ENCODE results near the gene SLCO2A1. TPM values are rescaled to one million over a fixed set of nuclear protein-coding genes. Genes with fewer than 3 reads are reported as not detected.

Gene SLCO2A1
- total and polyA plus RNA-seq, 2 donors (not counting 1 experiment from before 2014, with no cell fraction given) = not detected

GRCh38 chr3:134017490-134017889 lies 12.2 kb downstream of the SLCO2A1 start:
- no peak overlapping the region for H3K4me2 ChIP-seq (replicated peaks; ENCODE audit: low read depth, low read length, poor library complexity, severe bottlenecking)
- no peaks in the 10 kb centered on the region for H3K4me1 ChIP-seq (ENCODE audit: control insufficient read depth in 2 of 2, insufficient read depth in 2 of 2, low read length in 2 of 2)
- H3K36me3 ChIP-seq (replicated peaks in 1 of 2; ENCODE audit: control extremely low read depth in 1 of 2, control insufficient read depth in 1 of 2, extremely low read depth in 1 of 2, insufficient read depth in 2 of 2, low read length in 1 of 2) = no peaks in the 10 kb centered on the region
- H4K20me1 ChIP-seq (ENCODE audit: control insufficient read depth, insufficient read depth, low read length, poor library complexity, severe bottlenecking) = no peaks in the 10 kb centered on the region
- 94% methylated on average over 3 of the region's 5 CpGs for whole genome bisulfite sequencing (ENCODE audit: insufficient coverage)
- Mint-ChIP-seq H3K9me3 (ENCODE audit: insufficient read depth) (no peaks in the 10 kb centered on the region), H3K4me3 (no peak overlapping the region), H3K27ac (no peak overlapping the region), H3K4me1 (no peaks in the 10 kb centered on the region), H3K27me3 (no peaks in the 10 kb centered on the region)
- no peaks in the 10 kb centered on the region for H3K27me3 ChIP-seq (replicated peaks in 1 of 4; ENCODE audit: control extremely low read depth in 1 of 4, control insufficient read depth in 3 of 4, insufficient read depth in 4 of 4, low read length in 3 of 4)
- CTCF ChIA-PET = no interaction called here
- no peak for ATAC-seq (ENCODE audit: low read depth)
- peaks cover 0 to 4% (median 0%) of the 10 kb centered on the region in 3 donors for H3K9me3 ChIP-seq (ENCODE audit: control extremely low read depth in 1 of 3, control insufficient read depth in 2 of 3, insufficient read depth in 1 of 3, low read length in 2 of 3)
- intact Hi-C loops (cut with micrococcal nuclease) = no loop called here
- no peak overlapping the region for H3K27ac ChIP-seq (ENCODE audit: low read length in 2 of 2)
- H3K4me3 ChIP-seq (ENCODE audit: control extremely low read depth in 1 of 5, extremely low read depth in 1 of 5, insufficient read depth in 1 of 5, low read depth in 2 of 5, low read length in 4 of 5) = no peak overlapping the region
- H2AFZ ChIP-seq (ENCODE audit: insufficient read depth, low read depth, low read length, poor library complexity, severe bottlenecking) = no peak overlapping the region
- H3K9ac ChIP-seq (ENCODE audit: low read length) = no peak overlapping the region
- POLR2A ChIA-PET = no interaction called here
- DNase-seq = no peak
- no peak for TF ChIP-seq EZH2 (IDR thresholded peaks at IDR 0.05; ENCODE audit: borderline replicate concordance, insufficient read depth, low read depth, low read length, poor library complexity, severe bottlenecking)
- TF ChIP-seq, protein P1, sequence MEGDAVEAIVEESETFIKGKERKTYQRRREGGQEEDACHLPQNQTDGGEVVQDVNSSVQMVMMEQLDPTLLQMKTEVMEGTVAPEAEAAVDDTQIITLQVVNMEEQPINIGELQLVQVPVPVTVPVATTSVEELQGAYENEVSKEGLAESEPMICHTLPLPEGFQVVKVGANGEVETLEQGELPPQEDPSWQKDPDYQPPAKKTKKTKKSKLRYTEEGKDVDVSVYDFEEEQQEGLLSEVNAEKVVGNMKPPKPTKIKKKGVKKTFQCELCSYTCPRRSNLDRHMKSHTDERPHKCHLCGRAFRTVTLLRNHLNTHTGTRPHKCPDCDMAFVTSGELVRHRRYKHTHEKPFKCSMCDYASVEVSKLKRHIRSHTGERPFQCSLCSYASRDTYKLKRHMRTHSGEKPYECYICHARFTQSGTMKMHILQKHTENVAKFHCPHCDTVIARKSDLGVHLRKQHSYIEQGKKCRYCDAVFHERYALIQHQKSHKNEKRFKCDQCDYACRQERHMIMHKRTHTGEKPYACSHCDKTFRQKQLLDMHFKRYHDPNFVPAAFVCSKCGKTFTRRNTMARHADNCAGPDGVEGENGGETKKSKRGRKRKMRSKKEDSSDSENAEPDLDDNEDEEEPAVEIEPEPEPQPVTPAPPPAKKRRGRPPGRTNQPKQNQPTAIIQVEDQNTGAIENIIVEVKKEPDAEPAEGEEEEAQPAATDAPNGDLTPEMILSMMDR (IDR thresholded peaks at IDR 0.05) = no peak
- no peaks in the 10 kb centered on the region for H3K79me2 ChIP-seq (ENCODE audit: control insufficient read depth, insufficient read depth, low read length)

- no peak for DNase-seq
- Histone ChIP-seq H3K27ac (ENCODE audit: low read length in 2 of 2) (no peak overlapping the region), H3K4me1 (ENCODE audit: control insufficient read depth in 2 of 2, insufficient read depth in 2 of 2, low read length in 2 of 2) (no peaks in the 10 kb centered on the region), H4K20me1 (ENCODE audit: control insufficient read depth, insufficient read depth, low read length, poor library complexity, severe bottlenecking) (no peaks in the 10 kb centered on the region), H3K4me3 (ENCODE audit: control extremely low read depth in 1 of 5, extremely low read depth in 1 of 5, insufficient read depth in 1 of 5, low read depth in 2 of 5, low read length in 4 of 5) (no peak overlapping the region), H3K36me3 (replicated peaks in 1 of 2; ENCODE audit: control extremely low read depth in 1 of 2, control insufficient read depth in 1 of 2, extremely low read depth in 1 of 2, insufficient read depth in 2 of 2, low read length in 1 of 2) (no peaks in the 10 kb centered on the region), H3K9me3 (ENCODE audit: control extremely low read depth in 1 of 3, control insufficient read depth in 2 of 3, insufficient read depth in 1 of 3, low read length in 2 of 3) (no peaks in the 10 kb centered on the region), H3K79me2 (ENCODE audit: control insufficient read depth, insufficient read depth, low read length) (no peaks in the 10 kb centered on the region), H3K9ac (ENCODE audit: low read length) (no peak overlapping the region), H3K4me2 (replicated peaks; ENCODE audit: low read depth, low read length, poor library complexity, severe bottlenecking) (no peak overlapping the region), H2AFZ (ENCODE audit: insufficient read depth, low read depth, low read length, poor library complexity, severe bottlenecking) (no peak overlapping the region), H3K27me3 (replicated peaks in 1 of 4; ENCODE audit: control extremely low read depth in 1 of 4, control insufficient read depth in 3 of 4, insufficient read depth in 4 of 4, low read length in 3 of 4) (peaks cover 0 to 2% (median 0%) of the 10 kb centered on the region in 4 experiments)
- Mint-ChIP-seq H3K27ac (no peak overlapping the region), H3K9me3 (ENCODE audit: insufficient read depth) (no peaks in the 10 kb centered on the region), H3K4me3 (no peak overlapping the region), H3K27me3 (no peaks in the 10 kb centered on the region), H3K4me1 (no peaks in the 10 kb centered on the region)
- ChIA-PET POLR2A (no interaction called here), CTCF (no interaction called here)
- no peak for ATAC-seq (ENCODE audit: low read depth)
- intact Hi-C loops (cut with micrococcal nuclease) = no loop called here
- TF ChIP-seq EZH2 (IDR thresholded peaks at IDR 0.05; ENCODE audit: borderline replicate concordance, insufficient read depth, low read depth, low read length, poor library complexity, severe bottlenecking) = no peak
- TF ChIP-seq, protein P1 (IDR thresholded peaks at IDR 0.05) = no peak
- WGBS (ENCODE audit: insufficient coverage) = 100% methylated on average over 1 of the region's 2 CpGs
Measured at GRCh38 chr3:134014270-134014669, 15.5 kb downstream of the SLCO2A1 start.
